Activated effector memory CD4-positive, alpha-beta T cell treated with Interleukin-2 at 50 U/mL for 16 hours (primary cell): ENCODE results near the gene B3GLCT.
"Not testable (repeated sequence)": the region's sequence is repeated elsewhere in the genome, so short reads cannot be mapped to it uniquely, and the experiment has no call there.

ENCODE experiments used
- DNase-seq: peaks from one replicate; pipeline ENCODE4 v3.0.0-alpha.2; 2020

The B3GLCT gene

GRCh38 chr13:31184981-31185645 lies 14.7 kb upstream of the B3GLCT start:
- no peak for DNase-seq

GRCh38 chr13:31191748-31192147 lies 8.0 kb upstream of the B3GLCT start:
- DNase-seq = no peak

GRCh38 chr13:31192306-31192705 lies 7.5 kb upstream of the B3GLCT start:
- no peak for DNase-seq

GRCh38 chr13:31195616-31196015 lies 4.2 kb upstream of the B3GLCT start:
- no peak for DNase-seq

- DNase-seq = no peak
These were observed 2.8 kb upstream of the B3GLCT start for GRCh38 chr13:31196992-31197391.

- no peak for DNase-seq
These were observed 1.3 kb upstream of the B3GLCT start for GRCh38 chr13:31198519-31198918.

GRCh38 chr13:31199527-31199848 lies 287 bp upstream of the B3GLCT start:
- no peak for DNase-seq

GRCh38 chr13:31200637-31200971 lies 829 bp downstream of the B3GLCT start:
- DNase-seq = no peak

- no peak for DNase-seq
These were observed 1.7 kb downstream of the B3GLCT start for GRCh38 chr13:31201341-31202031.

- DNase-seq = no peak
These were observed 4.8 kb downstream of the B3GLCT start for GRCh38 chr13:31204592-31204991.

- no peak for DNase-seq
These were observed 8.1 kb downstream of the B3GLCT start for GRCh38 chr13:31207661-31208552.

- DNase-seq = no peak
These were observed 8.9 kb downstream of the B3GLCT start for GRCh38 chr13:31208559-31209122.

GRCh38 chr13:31209172-31209840 lies 9.5 kb downstream of the B3GLCT start:
- no peak for DNase-seq

- DNase-seq = no peak
These were observed 10.1 kb downstream of the B3GLCT start for GRCh38 chr13:31209841-31210210.

GRCh38 chr13:31213651-31214289 lies 14.0 kb downstream of the B3GLCT start:
- DNase-seq = no peak

- DNase-seq = no peak
These were observed 14.7 kb downstream of the B3GLCT start for GRCh38 chr13:31214435-31214834.

- not testable (repeated sequence) for DNase-seq
These were observed 17.1 kb downstream of the B3GLCT start for GRCh38 chr13:31216916-31217315.

GRCh38 chr13:31219909-31220598 lies 20.3 kb downstream of the B3GLCT start:
- DNase-seq = no peak

GRCh38 chr13:31221057-31221456 lies 21.3 kb downstream of the B3GLCT start:
- no peak for DNase-seq

GRCh38 chr13:31223215-31223614 lies 23.4 kb downstream of the B3GLCT start:
- no peak for DNase-seq

- DNase-seq = no peak
These were observed 23.9 kb downstream of the B3GLCT start for GRCh38 chr13:31223640-31224039.

- DNase-seq = no peak
These were observed 24.4 kb downstream of the B3GLCT start for GRCh38 chr13:31224174-31224669.
